ENCODE measurements around the gene EXOC4.

The EXOC4 gene

GRCh38 chr7:133746305-133746704, 493.4 kb downstream of the EXOC4 start:
- in situ Hi-C loops (cut with HindIII; ENCODE audit: low sequenced_read_pairs): no loop called here
- DNase-seq (ENCODE audit: low read depth): no peak
- no peak for TF ChIP-seq CTCF (IDR thresholded peaks at IDR 0.05; ENCODE audit: low read depth, low read length, missing control alignments)
- no peak overlapping the region for H3K4me3 ChIP-seq (ENCODE audit: low read depth, low read length)

GRCh38 chr7:133746847-133747246, 494.0 kb downstream of the EXOC4 start:
- in situ Hi-C loops (cut with HindIII; ENCODE audit: low sequenced_read_pairs): no loop called here
- TF ChIP-seq CTCF (IDR thresholded peaks at IDR 0.05; ENCODE audit: low read depth, low read length, missing control alignments): no peak
- H3K4me3 ChIP-seq (ENCODE audit: low read depth, low read length): no peak overlapping the region
- no peak for DNase-seq (ENCODE audit: low read depth)

- no peak for TF ChIP-seq CTCF (IDR thresholded peaks at IDR 0.05; ENCODE audit: low read depth, low read length, missing control alignments)
- no peak overlapping the region for H3K4me3 ChIP-seq (ENCODE audit: low read depth, low read length)
- in situ Hi-C loops (cut with HindIII; ENCODE audit: low sequenced_read_pairs): no loop called here
- DNase-seq (ENCODE audit: low read depth): no peak
Observed at GRCh38 chr7:133748443-133749407, 495.8 kb downstream of the EXOC4 start.

GRCh38 chr7:133750287-133750686, 497.4 kb downstream of the EXOC4 start:
- TF ChIP-seq CTCF (IDR thresholded peaks at IDR 0.05; ENCODE audit: low read depth, low read length, missing control alignments): no peak
- in situ Hi-C loops (cut with HindIII; ENCODE audit: low sequenced_read_pairs): no loop called here
- no peak overlapping the region for H3K4me3 ChIP-seq (ENCODE audit: low read depth, low read length)
- DNase-seq (ENCODE audit: low read depth): no peak

GRCh38 chr7:133751079-133751478, 498.2 kb downstream of the EXOC4 start:
- no peak for DNase-seq (ENCODE audit: low read depth)
- in situ Hi-C loops (cut with HindIII; ENCODE audit: low sequenced_read_pairs): no loop called here
- no peak overlapping the region for H3K4me3 ChIP-seq (ENCODE audit: low read depth, low read length)
- no peak for TF ChIP-seq CTCF (IDR thresholded peaks at IDR 0.05; ENCODE audit: low read depth, low read length, missing control alignments)

GRCh38 chr7:133753513-133753912, 500.6 kb downstream of the EXOC4 start:
- in situ Hi-C loops (cut with HindIII; ENCODE audit: low sequenced_read_pairs): no loop called here
- DNase-seq (ENCODE audit: low read depth): no peak
- TF ChIP-seq CTCF (IDR thresholded peaks at IDR 0.05; ENCODE audit: low read depth, low read length, missing control alignments): no peak
- H3K4me3 ChIP-seq (ENCODE audit: low read depth, low read length): no peak overlapping the region

Data from astrocyte of the cerebellum (primary cell).